GM12878 (cell line): ENCODE data around the gene GID8. TPM values are rescaled to one million over a fixed set of nuclear protein-coding genes. Genes with fewer than 3 reads are reported as not detected.

Experiments
- GATAD2B ChIP-seq: fragments of 450-650 bp; conservative IDR thresholded peaks from 2 replicates; pipeline ENCODE4 v1.6.1; 2017; ENCODE audit warnings: low read depth, mild to moderate bottlenecking, moderate library complexity
- HDGF ChIP-seq: fragments of 450-650 bp; IDR thresholded peaks from 2 replicates; pipeline ENCODE4 v1.6.1; 2016; ENCODE audit warnings: antibody characterized with exemption
- IKZF1 ChIP-seq: fragments of 450-650 bp; conservative IDR thresholded peaks from 2 replicates; pipeline ENCODE4 v1.6.1; 2017; ENCODE audit warnings: antibody characterized with exemption, mild to moderate bottlenecking
- JUND ChIP-seq: IDR thresholded peaks from 2 replicates; pipeline ENCODE4 v1.6.1; 2012; ENCODE audit warnings: low read depth, mild to moderate bottlenecking, low read length, improper control_type of control experiment, moderate library complexity
- KAT2A ChIP-seq: conservative IDR thresholded peaks from 2 replicates; pipeline ENCODE4 v1.6.1; 2011; ENCODE audit warnings: low read depth, low read length; ENCODE audit not compliant: control insufficient read depth
- KDM1A ChIP-seq: fragments of 200-600 bp; sonication (generic); IDR thresholded peaks from 2 replicates; pipeline ENCODE4 v1.6.1; 2016; ENCODE audit warnings: borderline replicate concordance
- KLF5 ChIP-seq: fragments of 450-650 bp; IDR thresholded peaks from 2 replicates; pipeline ENCODE4 v1.6.1; 2014; ENCODE audit warnings: mild to moderate bottlenecking; ENCODE audit not compliant: partially characterized antibody
- MXI1 ChIP-seq: fragments of 150-350 bp; IDR thresholded peaks from 2 replicates; pipeline ENCODE4 v1.6.1; 2011; ENCODE audit warnings: low read depth, mild to moderate bottlenecking, inconsistent platforms, low read length, improper control_type of control experiment
- MYB ChIP-seq: fragments of 150-350 bp; IDR thresholded peaks from 2 replicates; pipeline ENCODE4 v1.6.1; 2014; ENCODE audit warnings: mild to moderate bottlenecking, low read depth, low read length, borderline replicate concordance
- NBN ChIP-seq: fragments of 450-650 bp; IDR thresholded peaks from 2 replicates; pipeline ENCODE4 v1.6.1; 2016
- NFIC ChIP-seq: IDR thresholded peaks from 2 replicates; pipeline ENCODE4 v1.6.1; 2012; ENCODE audit warnings: low read depth, mild to moderate bottlenecking, inconsistent platforms, low read length, moderate library complexity
- NFXL1 ChIP-seq: fragments of 450-650 bp; IDR thresholded peaks from 2 replicates; pipeline ENCODE4 v1.6.1; 2017; ENCODE audit warnings: antibody characterized with exemption, mild to moderate bottlenecking, borderline replicate concordance
- NR2C2 ChIP-seq: IDR thresholded peaks from 2 replicates; pipeline ENCODE4 v1.6.1; 2011; ENCODE audit warnings: borderline replicate concordance, low read depth; ENCODE audit not compliant: control insufficient read depth, insufficient read length
- POLR2AphosphoS5 ChIP-seq: IDR thresholded peaks from 2 replicates; pipeline ENCODE4 v1.6.1; 2011; ENCODE audit warnings: mild to moderate bottlenecking, low read length, inconsistent platforms
- RBBP5 ChIP-seq: fragments of 200-600 bp; sonication (generic); conservative IDR thresholded peaks from 2 replicates; pipeline ENCODE4 v1.6.1; 2016
- RELA ChIP-seq: fragments of 450-650 bp; IDR thresholded peaks from 2 replicates; pipeline ENCODE4 v1.8.0; 2014; ENCODE audit warnings: borderline replicate concordance; ENCODE audit not compliant: partially characterized antibody
- RFX5 ChIP-seq: IDR thresholded peaks from 2 replicates; pipeline ENCODE4 v1.6.1; 2011; ENCODE audit warnings: low read depth, low read length, improper control_type of control experiment
- SMARCA5 ChIP-seq: fragments of 450-650 bp; IDR thresholded peaks from 2 replicates; pipeline ENCODE4 v1.6.1; 2017; ENCODE audit warnings: mild to moderate bottlenecking
- SREBF2 ChIP-seq: IDR thresholded peaks from 2 replicates; pipeline ENCODE4 v1.6.1; 2012; ENCODE audit warnings: mild to moderate bottlenecking, low read length
- SRF ChIP-seq, 2 experiments: IDR thresholded peaks; 2 replicates each; pipeline ENCODE4 v1.6.1; 2011; ENCODE audit warnings: low read depth in 2 of 2, low read length in 2 of 2, mild to moderate bottlenecking in 1 of 2, moderate library complexity in 1 of 2
- WRNIP1 ChIP-seq: IDR thresholded peaks from 2 replicates; pipeline ENCODE4 v1.6.1; 2011; ENCODE audit warnings: low read depth, low read length, improper control_type of control experiment, borderline replicate concordance
- ZNF217 ChIP-seq: fragments of 450-650 bp; IDR thresholded peaks from 2 replicates; pipeline ENCODE4 v1.6.1; 2017; ENCODE audit warnings: antibody characterized with exemption, mild to moderate bottlenecking
- ZNF274 ChIP-seq: IDR thresholded peaks from one replicate; pipeline ENCODE4 v1.8.0; 2011; ENCODE audit not compliant: insufficient read length, insufficient read depth
- ZZZ3 ChIP-seq: IDR thresholded peaks from 2 replicates; pipeline ENCODE4 v1.6.1; 2011; ENCODE audit warnings: low read depth; ENCODE audit not compliant: control insufficient read depth, insufficient read length
- polyA plus RNA-seq, 11 experiments: library from polyadenylated mRNA; depleted of rRNA in 4 of 11; unstranded in 6 of 11; stranded (reverse) in 5 of 11; fragments of >200 nt; fragmentation: Nextera tagmentation in 4 of 11; fragmentation: Illumina TruSeq in 1 of 11; extraction: Ambion mirVana in 4 of 11; extraction: Trizol in 1 of 11; gene quantifications; 1 replicate in 1 of 11; 2 replicates in 10 of 11; pipeline versions ENCODE4 v1.2.1 to v1.2.3, GENCODE V29; 2011 to 2016; ENCODE audit warnings: inconsistent platforms in 2 of 11, missing spikeins in 2 of 11, low read depth in 1 of 11
- total RNA-seq, 4 experiments: library from RNA; depleted of rRNA in 3 of 4; stranded (reverse); fragments of >200 nt in 3 of 4; fragmentation: Illumina TruSeq in 1 of 4; extraction: Trizol in 1 of 4; gene quantifications; 2 replicates each; pipeline versions ENCODE4 v1.2.1 to v1.2.3, GENCODE V29; 2013 to 2021
- TF ChIP-seq, protein P1 (sequence below): IDR thresholded peaks from 2 replicates; pipeline ENCODE4 v1.6.1; 2012; ENCODE audit warnings: improper control_type of control experiment, low read depth, low read length; ENCODE audit not compliant: insufficient replicate concordance

Gene GID8
- total and polyA plus RNA-seq, 10 of the 15 experiments (the other 5 are each of a cell fraction or from before 2014, with no cell fraction given): 12.0 to 33.8 (median 22.2) TPM

DNA sequence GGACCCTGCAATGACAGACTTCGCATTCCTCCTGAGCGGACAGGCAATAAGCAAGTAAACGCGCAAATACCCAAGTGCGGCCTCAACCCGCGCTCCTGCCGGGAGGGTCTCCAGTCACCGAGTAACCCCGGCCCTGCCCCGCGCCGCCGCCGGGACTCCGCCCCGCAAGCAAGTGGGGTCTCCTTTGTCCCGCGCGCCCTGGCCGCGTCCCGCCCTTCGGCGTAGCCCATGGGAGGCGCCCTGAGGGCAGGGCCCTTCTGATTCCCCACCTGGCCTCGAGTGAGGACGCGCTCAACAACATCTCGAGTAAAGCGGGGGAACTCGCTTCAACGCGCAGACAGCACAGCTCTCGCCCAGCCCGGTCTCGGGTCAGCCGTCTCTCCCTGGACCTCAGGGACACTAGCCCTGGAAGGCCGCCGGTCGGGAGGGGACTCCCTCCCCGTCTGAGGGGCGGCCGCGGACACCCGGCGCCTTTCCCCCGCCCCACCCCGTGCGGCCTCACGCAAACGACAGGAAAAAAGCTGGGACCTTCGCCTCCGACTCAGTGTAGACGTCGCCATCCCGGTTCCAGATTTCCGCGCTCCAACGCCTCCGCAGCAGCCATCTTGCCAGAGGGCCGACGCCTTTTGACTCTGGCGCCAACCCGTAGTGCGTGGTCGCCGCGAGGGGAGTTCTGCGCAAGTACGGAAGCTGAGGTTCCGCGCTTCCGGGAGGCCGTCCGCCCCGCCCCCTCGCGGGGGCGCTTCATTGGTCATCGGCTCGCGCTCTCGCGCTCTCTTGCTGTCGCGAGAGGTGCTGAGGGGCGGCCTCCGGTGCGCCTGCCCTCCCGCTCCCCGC lies 461 bp upstream of the GID8 start (continued):
- no peak for TF ChIP-seq NFXL1
- TF ChIP-seq RBBP5: 0 out of 2 replicates have a peak, but pooled peaks have one; percentile 41
- TF ChIP-seq, protein P1, sequence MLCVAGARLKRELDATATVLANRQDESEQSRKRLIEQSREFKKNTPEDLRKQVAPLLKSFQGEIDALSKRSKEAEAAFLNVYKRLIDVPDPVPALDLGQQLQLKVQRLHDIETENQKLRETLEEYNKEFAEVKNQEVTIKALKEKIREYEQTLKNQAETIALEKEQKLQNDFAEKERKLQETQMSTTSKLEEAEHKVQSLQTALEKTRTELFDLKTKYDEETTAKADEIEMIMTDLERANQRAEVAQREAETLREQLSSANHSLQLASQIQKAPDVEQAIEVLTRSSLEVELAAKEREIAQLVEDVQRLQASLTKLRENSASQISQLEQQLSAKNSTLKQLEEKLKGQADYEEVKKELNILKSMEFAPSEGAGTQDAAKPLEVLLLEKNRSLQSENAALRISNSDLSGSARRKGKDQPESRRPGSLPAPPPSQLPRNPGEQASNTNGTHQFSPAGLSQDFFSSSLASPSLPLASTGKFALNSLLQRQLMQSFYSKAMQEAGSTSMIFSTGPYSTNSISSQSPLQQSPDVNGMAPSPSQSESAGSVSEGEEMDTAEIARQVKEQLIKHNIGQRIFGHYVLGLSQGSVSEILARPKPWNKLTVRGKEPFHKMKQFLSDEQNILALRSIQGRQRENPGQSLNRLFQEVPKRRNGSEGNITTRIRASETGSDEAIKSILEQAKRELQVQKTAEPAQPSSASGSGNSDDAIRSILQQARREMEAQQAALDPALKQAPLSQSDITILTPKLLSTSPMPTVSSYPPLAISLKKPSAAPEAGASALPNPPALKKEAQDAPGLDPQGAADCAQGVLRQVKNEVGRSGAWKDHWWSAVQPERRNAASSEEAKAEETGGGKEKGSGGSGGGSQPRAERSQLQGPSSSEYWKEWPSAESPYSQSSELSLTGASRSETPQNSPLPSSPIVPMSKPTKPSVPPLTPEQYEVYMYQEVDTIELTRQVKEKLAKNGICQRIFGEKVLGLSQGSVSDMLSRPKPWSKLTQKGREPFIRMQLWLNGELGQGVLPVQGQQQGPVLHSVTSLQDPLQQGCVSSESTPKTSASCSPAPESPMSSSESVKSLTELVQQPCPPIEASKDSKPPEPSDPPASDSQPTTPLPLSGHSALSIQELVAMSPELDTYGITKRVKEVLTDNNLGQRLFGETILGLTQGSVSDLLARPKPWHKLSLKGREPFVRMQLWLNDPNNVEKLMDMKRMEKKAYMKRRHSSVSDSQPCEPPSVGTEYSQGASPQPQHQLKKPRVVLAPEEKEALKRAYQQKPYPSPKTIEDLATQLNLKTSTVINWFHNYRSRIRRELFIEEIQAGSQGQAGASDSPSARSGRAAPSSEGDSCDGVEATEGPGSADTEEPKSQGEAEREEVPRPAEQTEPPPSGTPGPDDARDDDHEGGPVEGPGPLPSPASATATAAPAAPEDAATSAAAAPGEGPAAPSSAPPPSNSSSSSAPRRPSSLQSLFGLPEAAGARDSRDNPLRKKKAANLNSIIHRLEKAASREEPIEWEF: no peak
- no peak for TF ChIP-seq ZNF274
- 0 out of 2 replicates have a peak, but pooled peaks have one; percentile 41 for TF ChIP-seq RFX5
- no peak for TF ChIP-seq SRF (IDR thresholded peaks at IDR 0.05; ENCODE audit: low read depth in 2 of 2, low read length in 2 of 2)
- no peak for TF ChIP-seq ZNF217
- peak; percentile 52; the same call in 1 of the 2 replicates for TF ChIP-seq GATAD2B
- no peak for TF ChIP-seq HDGF
- TF ChIP-seq ZZZ3: no peak
- no peak for TF ChIP-seq SREBF2
- TF ChIP-seq RELA: peak; percentile 57
- no peak for TF ChIP-seq SMARCA5
- TF ChIP-seq NBN: peak; percentile 92
- TF ChIP-seq KDM1A: no peak
- no peak for TF ChIP-seq NR2C2
- TF ChIP-seq NFIC: no peak
- no peak for TF ChIP-seq KLF5
- TF ChIP-seq MYB: no peak
- peak; percentile 94 for TF ChIP-seq IKZF1
- peak; percentile 84 for TF ChIP-seq MXI1
- no peak for TF ChIP-seq KAT2A
- TF ChIP-seq POLR2AphosphoS5: peak; percentile 82
- TF ChIP-seq JUND: no peak
- no peak for TF ChIP-seq WRNIP1
